ENCODE data around the gene E2F7.

- no peak for TF ChIP-seq CTCF (IDR thresholded peaks at IDR 0.05; ENCODE audit: insufficient read depth, low read depth, low read length)
- no peak for TF ChIP-seq EZH2 (IDR thresholded peaks at IDR 0.05; ENCODE audit: insufficient read depth, low read length)
These were observed 25.1 kb downstream of the E2F7 start for GRCh38 chr12:77040231-77040630.
